WTC11 (cell line): ENCODE results near the gene GATA6. TPM values are rescaled to one million over a fixed set of nuclear protein-coding genes. Genes with fewer than 3 reads are reported as not detected.

Experiments
- ATAC-seq: fragments of 200-7000 bp; cut with Tn5 transposase; 2 replicates; pipeline ENCODE4 v1.10.0; 2021; ENCODE audit warnings: mild to moderate bottlenecking, moderate library complexity
- CTCF ChIA-PET: fragments of 300-600 bp; sonication (Branson Sonifier 250); formaldehyde crosslinking; loops from one replicate; lab custom pipeline; 2021; ENCODE audit warnings: antibody characterized with exemption; lab: Charles Lee
- POLR2A ChIA-PET: fragments of 350-600 bp; sonication (Branson Sonifier 250); formaldehyde crosslinking; loops from one replicate; lab custom pipeline; 2021; ENCODE audit warnings: antibody characterized with exemption; lab: Charles Lee
- DNase-seq: peaks from one replicate; pipeline ENCODE4 v3.0.0; 2021; ENCODE audit warnings: low spot score
- H3K27ac Mint-ChIP-seq: 2 replicates; pipeline ENCODE4 v1.8.0; 2021; ENCODE audit warnings: mixed read lengths
- H3K27me3 Mint-ChIP-seq: 2 replicates; pipeline ENCODE4 v1.8.0; 2021; ENCODE audit warnings: low read depth, mild to moderate bottlenecking, moderate library complexity, mixed read lengths
- H3K36me3 Mint-ChIP-seq: 2 replicates; pipeline ENCODE4 v1.8.0; 2021; ENCODE audit warnings: mixed read lengths
- H3K4me1 Mint-ChIP-seq: 2 replicates; pipeline ENCODE4 v1.8.0; 2022; ENCODE audit warnings: mixed read lengths
- H3K4me3 Mint-ChIP-seq: 2 replicates; pipeline ENCODE4 v1.8.0; 2021; ENCODE audit warnings: mild to moderate bottlenecking, moderate library complexity, mixed read lengths
- H3K9me3 Mint-ChIP-seq: 2 replicates; pipeline ENCODE4 v1.8.0; 2021; ENCODE audit warnings: mixed read lengths
- AR ChIP-seq: fragments of 250-450 bp; sonication (Bioruptor Pico); IDR thresholded peaks from 2 replicates; pipeline ENCODE4 v1.9.0; 2021; ENCODE audit warnings: mild to moderate bottlenecking
- ATF1 ChIP-seq: sonication (generic); formaldehyde crosslinking; IDR thresholded peaks from 2 replicates; pipeline ENCODE4 v1.8.1; 2023; ENCODE audit warnings: mild to moderate bottlenecking, moderate library complexity, missing genetic modification reagents
- CREB1 ChIP-seq: sonication (generic); formaldehyde crosslinking; IDR thresholded peaks from 2 replicates; pipeline ENCODE4 v1.8.0; 2023; ENCODE audit warnings: mild to moderate bottlenecking, missing genetic modification reagents
- CREM ChIP-seq: sonication (generic); formaldehyde crosslinking; IDR thresholded peaks from 2 replicates; pipeline ENCODE4 v1.8.1; 2022; ENCODE audit warnings: mild to moderate bottlenecking, missing genetic modification reagents, moderate library complexity
- E2F5 ChIP-seq: sonication (generic); formaldehyde crosslinking; IDR thresholded peaks from 2 replicates; pipeline ENCODE4 v1.8.1; 2022; ENCODE audit warnings: mild to moderate bottlenecking, moderate library complexity, missing genetic modification reagents
- ERG ChIP-seq: fragments of 250-450 bp; sonication (Bioruptor Pico); IDR thresholded peaks from 2 replicates; pipeline ENCODE4 v1.8.0; 2021; ENCODE audit warnings: mild to moderate bottlenecking
- ETV6 ChIP-seq: sonication (generic); formaldehyde crosslinking; IDR thresholded peaks from 2 replicates; pipeline ENCODE4 v1.8.1; 2022; ENCODE audit warnings: mild to moderate bottlenecking, missing genetic modification reagents
- GABPB1 ChIP-seq: sonication (generic); formaldehyde crosslinking; IDR thresholded peaks from 2 replicates; pipeline ENCODE4 v1.8.1; 2023; ENCODE audit warnings: mild to moderate bottlenecking, missing genetic modification reagents
- MLX ChIP-seq: sonication (generic); formaldehyde crosslinking; IDR thresholded peaks from 2 replicates; pipeline ENCODE4 v1.8.1; 2023; ENCODE audit warnings: mild to moderate bottlenecking, missing genetic modification reagents, moderate library complexity
- RORB ChIP-seq: fragments of 250-450 bp; sonication (Bioruptor Pico); IDR thresholded peaks from 2 replicates; pipeline ENCODE4 v1.9.0; 2021; ENCODE audit warnings: mild to moderate bottlenecking
- ZNF317 ChIP-seq: sonication (generic); formaldehyde crosslinking; IDR thresholded peaks from 2 replicates; pipeline ENCODE4 v1.8.1; 2023; ENCODE audit warnings: low read depth, mild to moderate bottlenecking, moderate library complexity, missing genetic modification reagents, borderline replicate concordance
- ZNF423 ChIP-seq: fragments of 250-450 bp; sonication (Bioruptor Pico); IDR thresholded peaks from 2 replicates; pipeline ENCODE4 v2.1.2; 2022; ENCODE audit warnings: mild to moderate bottlenecking, moderate library complexity
- total RNA-seq: library from RNA; stranded (reverse); gene quantifications from 3 replicates; pipeline ENCODE4 v1.2.3, GENCODE V29; 2021
- TF ChIP-seq, protein P1 (sequence below): sonication (generic); formaldehyde crosslinking; IDR thresholded peaks from 2 replicates; pipeline ENCODE4 v1.8.0; 2022; ENCODE audit warnings: mild to moderate bottlenecking, missing genetic modification reagents
- TF ChIP-seq, protein P2 (sequence below): sonication (generic); formaldehyde crosslinking; IDR thresholded peaks from 2 replicates; pipeline ENCODE4 v1.8.0; 2022; ENCODE audit warnings: mild to moderate bottlenecking, missing genetic modification reagents

GATA6 gene
- total RNA-seq, 1 experiment from 2014 or later: 0.15 TPM

DNA sequence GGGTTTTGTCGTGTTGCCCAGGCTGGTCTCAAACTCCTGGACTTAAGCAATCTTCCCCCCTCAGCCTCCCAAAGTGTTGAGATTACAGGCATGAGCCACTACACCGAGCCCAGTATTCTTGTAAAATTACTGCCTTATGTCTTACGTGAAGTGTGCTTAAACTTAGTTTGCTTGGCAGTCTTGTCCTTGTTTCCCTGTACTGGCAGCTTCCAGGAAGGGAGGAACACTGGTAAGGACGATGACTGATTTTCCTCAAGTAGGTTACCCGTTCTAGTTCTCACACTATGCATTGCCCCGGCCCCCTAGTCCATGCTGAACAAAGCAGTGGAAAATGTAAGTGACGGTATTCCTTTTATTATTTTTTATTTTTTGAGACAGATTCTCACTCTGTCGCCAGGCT lies 19.7 kb upstream of the GATA6 start:
- Mint-ChIP-seq H3K27me3 (peaks cover 17% of the 10 kb centered on the region), H3K4me1 (no peaks in the 10 kb centered on the region), H3K9me3 (no peaks in the 10 kb centered on the region), H3K36me3 (no peaks in the 10 kb centered on the region), H3K4me3 (no peak overlapping the region), H3K27ac (no peak overlapping the region)
- TF ChIP-seq GABPB1 (CRISPR knock-in tag) (no peak), RORB (CRISPR knock-in tag) (no peak), E2F5 (CRISPR knock-in tag) (no peak), ZNF423 (CRISPR knock-in tag) (no peak)
- TF ChIP-seq, protein P1, sequence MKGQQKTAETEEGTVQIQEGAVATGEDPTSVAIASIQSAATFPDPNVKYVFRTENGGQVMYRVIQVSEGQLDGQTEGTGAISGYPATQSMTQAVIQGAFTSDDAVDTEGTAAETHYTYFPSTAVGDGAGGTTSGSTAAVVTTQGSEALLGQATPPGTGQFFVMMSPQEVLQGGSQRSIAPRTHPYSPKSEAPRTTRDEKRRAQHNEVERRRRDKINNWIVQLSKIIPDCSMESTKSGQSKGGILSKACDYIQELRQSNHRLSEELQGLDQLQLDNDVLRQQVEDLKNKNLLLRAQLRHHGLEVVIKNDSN: no peak
- TF ChIP-seq, protein P2, sequence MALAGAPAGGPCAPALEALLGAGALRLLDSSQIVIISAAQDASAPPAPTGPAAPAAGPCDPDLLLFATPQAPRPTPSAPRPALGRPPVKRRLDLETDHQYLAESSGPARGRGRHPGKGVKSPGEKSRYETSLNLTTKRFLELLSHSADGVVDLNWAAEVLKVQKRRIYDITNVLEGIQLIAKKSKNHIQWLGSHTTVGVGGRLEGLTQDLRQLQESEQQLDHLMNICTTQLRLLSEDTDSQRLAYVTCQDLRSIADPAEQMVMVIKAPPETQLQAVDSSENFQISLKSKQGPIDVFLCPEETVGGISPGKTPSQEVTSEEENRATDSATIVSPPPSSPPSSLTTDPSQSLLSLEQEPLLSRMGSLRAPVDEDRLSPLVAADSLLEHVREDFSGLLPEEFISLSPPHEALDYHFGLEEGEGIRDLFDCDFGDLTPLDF (CRISPR knock-in tag): no peak
- CTCF ChIA-PET: interaction anchor here (0.6 kb wide), 1 partner anchor 27 kb away, joined by 3 read pairs; no protein-coding TSS in a partner anchor
- ATAC-seq: no peak
- POLR2A ChIA-PET: no interaction called here
- no peak for DNase-seq

GRCh38 chr18:22152093-22152492 lies 17.3 kb upstream of the GATA6 start:
- Mint-ChIP-seq H3K27ac (no peak overlapping the region), H3K4me3 (no peak overlapping the region), H3K36me3 (no peaks in the 10 kb centered on the region), H3K4me1 (no peaks in the 10 kb centered on the region), H3K27me3 (peaks cover 12% of the 10 kb centered on the region)
- ATAC-seq: no peak
- POLR2A ChIA-PET: no interaction called here
- CTCF ChIA-PET: no interaction called here
- DNase-seq: no peak
- TF ChIP-seq MLX (CRISPR knock-in tag) (no peak), ETV6 (no peak)
- TF ChIP-seq, all 79 proteins: peak for 0
- H3K9me3 Mint-ChIP-seq: no peaks in the 10 kb centered on the region

DNA sequence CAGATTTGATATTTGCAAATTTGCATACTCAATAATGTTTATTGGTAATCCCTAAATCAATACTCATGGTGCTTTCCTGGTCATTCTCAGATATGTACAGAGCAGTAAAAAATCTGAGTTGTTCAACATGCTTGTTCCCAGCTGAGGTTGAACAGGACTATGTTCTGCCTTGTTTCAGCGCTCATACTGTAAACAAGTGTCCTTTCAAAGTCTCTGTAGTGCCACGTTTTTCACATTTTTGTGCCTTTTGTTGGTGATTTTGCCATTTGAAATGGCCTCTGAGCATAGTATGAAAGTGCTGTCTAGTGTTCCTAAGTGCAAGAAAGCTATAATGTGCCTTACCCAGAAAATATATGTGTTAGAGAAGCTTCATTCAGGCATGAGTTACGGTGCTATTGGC lies 16.0 kb upstream of the GATA6 start:
- ATAC-seq: no peak
- ChIA-PET POLR2A (no interaction called here), CTCF (no interaction called here)
- Mint-ChIP-seq H3K36me3 (no peaks in the 10 kb centered on the region), H3K27me3 (peaks cover 5% of the 10 kb centered on the region), H3K9me3 (no peaks in the 10 kb centered on the region), H3K4me1 (no peaks in the 10 kb centered on the region), H3K4me3 (no peak overlapping the region), H3K27ac (no peak overlapping the region)
- TF ChIP-seq ZNF317 (no peak), E2F5 (CRISPR knock-in tag) (no peak), ERG (CRISPR knock-in tag) (no peak), CREM (no peak), AR (CRISPR knock-in tag) (no peak), ATF1 (CRISPR knock-in tag) (no peak), CREB1 (CRISPR knock-in tag) (no peak)
- no peak for DNase-seq
